Stimulated activated naive CD4-positive, alpha-beta T cell (primary cell): Measurements from ENCODE around the gene BRAT1.

ENCODE experiments used
- DNase-seq, 6 experiments: peaks; one replicate each; lab custom pipeline; 2025; lab: John Stamatoyannopoulos, UW

The BRAT1 gene

GRCh38 chr7:2495418-2496299 is 59.7 kb downstream of the BRAT1 start:
- no peak for DNase-seq

- no peak for DNase-seq
Observed at GRCh38 chr7:2494191-2495130, 60.9 kb downstream of the BRAT1 start.

GRCh38 chr7:2493205-2494164 is 61.8 kb downstream of the BRAT1 start:
- DNase-seq = no peak

- DNase-seq = no peak
Observed at GRCh38 chr7:2492038-2492437, 63.3 kb downstream of the BRAT1 start.

GRCh38 chr7:2490181-2490651 is 65.1 kb downstream of the BRAT1 start:
- DNase-seq = no peak

- DNase-seq = no peak
Observed at GRCh38 chr7:2488681-2489080, 66.6 kb downstream of the BRAT1 start.

GRCh38 chr7:2488272-2488645 is 67.1 kb downstream of the BRAT1 start:
- DNase-seq = no peak
